ENCODE results near the gene SH3BP5L. TPM values are rescaled to one million over a fixed set of nuclear protein-coding genes. Genes with fewer than 3 reads are reported as not detected.

The SH3BP5L gene
- total and polyA plus RNA-seq, 2 experiments from 2014 or later = 2.8 to 26.1 TPM

- TF ChIP-seq ETS1 (IDR thresholded peaks at IDR 0.05) (no peak), EZH2 (IDR thresholded peaks at IDR 0.05; ENCODE audit: low read depth, unreplicated experiment) (no peak), EZH2phosphoT487 (IDR thresholded peaks at IDR 0.05; ENCODE audit: unreplicated experiment) (no peak), ZNF331 (CRISPR knock-in tag; IDR thresholded peaks at IDR 0.05; ENCODE audit: low read depth) (no peak)
Measured at GRCh38 chr1:248860007-248860406, 34.3 kb upstream of the SH3BP5L start (continued).

GRCh38 chr1:248858891-248859889, 33.5 kb upstream of the SH3BP5L start, which contains the start of gene ZNF692:
ZNF692 (minus strand) TSS chr1:248859085; CDS start chr1:248858309, 776 bp downstream.
- H3K4me3 Mint-ChIP-seq = peak within 1 kb of the TSS; percentile 89
- ATAC-seq (peak; percentile 74), DNase-seq (ENCODE audit: low spot score) (peak; percentile 98)
- H3K9me2 ChIP-seq (ENCODE audit: insufficient read depth) = no peaks in the 10 kb centered on the region
- peaks cover 35% of the 10 kb centered on the region for H3K27me3 ChIP-seq (ENCODE audit: insufficient read depth)
- peaks cover 26% of the 10 kb centered on the region for H3K4me1 Mint-ChIP-seq
- no peaks in the 10 kb centered on the region; the same call in 1 of the 3 replicates for H3K9me3 Mint-ChIP-seq
- no peaks in the 10 kb centered on the region for H4K20me1 ChIP-seq (replicated peaks; ENCODE audit: insufficient read depth)
- TF ChIP-seq CREB1 (CRISPR knock-in tag; IDR thresholded peaks at IDR 0.05; ENCODE audit: low read depth) (peak; percentile 23; the same call in 1 of the 2 replicates), POLR2AphosphoS5 (IDR thresholded peaks at IDR 0.05; ENCODE audit: low read depth) (peak; percentile 85), ZNF331 (CRISPR knock-in tag; IDR thresholded peaks at IDR 0.05; ENCODE audit: low read depth) (no peak), ZNF462 (CRISPR knock-in tag; IDR thresholded peaks at IDR 0.05) (no peak)
- peak within 1 kb of the TSS; percentile 97 for H3K27ac Mint-ChIP-seq
- H3K27me3 Mint-ChIP-seq (ENCODE audit: insufficient read depth, low read depth, poor library complexity) = peaks cover 23% of the 10 kb centered on the region
- peak within 1 kb of the TSS; percentile 89 for H3K4me3 ChIP-seq
- peak within 1 kb of the TSS; percentile 98 for H3K4me2 ChIP-seq
- H3K27ac ChIP-seq (ENCODE audit: low read depth) = peak within 1 kb of the TSS; percentile 88
- H3F3A ChIP-seq (replicated peaks; ENCODE audit: low read depth) = 0 out of 2 replicates have a peak, but pooled peaks cover 8% of the 10 kb centered on the region
- peaks cover 15% of the 10 kb centered on the region for H3K36me3 ChIP-seq (ENCODE audit: insufficient read depth)
- H3K4me1 ChIP-seq (ENCODE audit: insufficient read depth) = peaks cover 27% of the 10 kb centered on the region
- peaks cover 7% of the 10 kb centered on the region; the same call in 2 of the 3 replicates for H3K36me3 Mint-ChIP-seq (ENCODE audit: low read depth)
- H3K79me2 ChIP-seq (replicated peaks; ENCODE audit: insufficient read depth) = no peaks in the 10 kb centered on the region; the same call in 1 of the 2 replicates
- H2AFZ ChIP-seq = peak within 1 kb of the TSS; percentile 98

Data from GM23338 (cell line).